Activated T-helper 2 cell treated with anti-CD3 and anti-CD28 coated beads, Interferon-gamma antibody, Interleukin-2, Interleukin-4, amounts not matched to agents 10 μg/mL and 5 μg/mL and 100 μg/mL, durations not matched to agents 14 hours and 24 hours and 36 hours (primary cell): ENCODE measurements around the gene OR2V2. TPM values are rescaled to one million over a fixed set of nuclear protein-coding genes. Genes with fewer than 3 reads are reported as not detected.
A peak's percentile ranks its signal among the peaks of the same experiment; 100 is the strongest.

Source experiments
- DNase-seq: peaks from one replicate; pipeline ENCODE4 v3.0.0; 2021; ENCODE audit warnings: low spot score
- H3K27ac Mint-ChIP-seq: one replicate; pipeline ENCODE4 v1.8.0; 2021; ENCODE audit warnings: mixed read lengths
- H3K27me3 Mint-ChIP-seq: one replicate; pipeline ENCODE4 v1.8.0; 2021; ENCODE audit warnings: low read depth, mixed read lengths
- H3K36me3 Mint-ChIP-seq: one replicate; pipeline ENCODE4 v1.8.0; 2021; ENCODE audit warnings: low read depth, mixed read lengths
- H3K4me1 Mint-ChIP-seq: one replicate; pipeline ENCODE4 v1.8.0; 2021; ENCODE audit warnings: low read depth, mixed read lengths
- H3K4me3 Mint-ChIP-seq: one replicate; pipeline ENCODE4 v1.8.0; 2021; ENCODE audit warnings: low read depth, mild to moderate bottlenecking, moderate library complexity, mixed read lengths
- H3K9me3 Mint-ChIP-seq: one replicate; pipeline ENCODE4 v1.8.0; 2021; ENCODE audit warnings: mixed read lengths
- intact Hi-C: fragments of 100-400 bp; cut with micrococcal nuclease; formaldehyde crosslinking; loops from one replicate; pipeline ENCODE4 v1.15.1; 2023
- total RNA-seq: library from RNA; stranded (reverse); gene quantifications from 2 replicates; pipeline ENCODE4 v1.2.3, GENCODE V29; 2022

Gene OR2V2
- total RNA-seq, 1 donor from 2014 or later = not detected

DNA sequence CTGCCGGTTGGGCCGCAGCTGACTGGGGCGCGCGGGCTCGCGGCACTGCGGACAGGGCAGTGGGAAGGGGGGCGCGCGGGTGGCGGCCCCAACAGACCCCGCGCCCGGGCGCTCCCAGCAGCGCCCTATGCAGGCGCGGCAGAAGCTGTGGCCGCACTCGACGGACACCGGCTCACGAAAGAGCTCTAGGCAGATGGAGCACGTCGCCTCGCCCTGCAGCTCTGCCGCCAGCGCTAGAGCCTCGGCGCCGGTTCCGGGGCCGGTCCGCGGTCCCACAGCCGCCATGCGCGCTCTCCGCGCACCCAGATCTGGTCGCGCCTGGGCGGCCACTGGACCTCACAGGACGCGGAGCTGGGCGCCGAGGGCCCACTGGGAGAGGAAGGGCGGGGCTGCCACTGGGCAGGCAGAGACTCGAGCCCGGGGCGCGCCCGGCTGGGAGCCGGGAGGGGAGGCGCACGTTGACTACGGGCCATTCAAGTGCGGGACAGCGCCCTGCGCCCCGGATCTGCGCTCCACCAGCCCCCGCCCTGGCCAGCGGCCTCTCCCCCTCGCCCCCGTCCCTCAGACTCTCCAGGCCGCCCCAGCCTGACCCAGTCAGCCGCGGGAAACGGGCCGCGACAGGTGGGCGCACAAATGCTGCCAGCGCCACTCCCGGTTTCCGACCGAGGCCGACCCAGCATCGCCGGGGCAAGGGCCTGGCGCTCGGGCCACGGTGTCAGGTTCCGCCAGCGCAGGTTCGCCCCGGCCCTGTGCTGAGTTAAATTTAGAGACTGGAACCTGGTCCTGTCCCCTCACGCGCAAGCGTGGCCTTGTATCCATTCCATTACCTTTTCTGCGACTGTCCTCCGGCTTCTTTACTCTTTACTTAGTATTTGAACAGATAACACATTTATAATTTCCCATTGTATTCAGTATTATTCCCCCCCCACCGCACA lies 57.7 kb downstream of the OR2V2 start, which contains the start of gene TRIM7:
Gene TRIM7, minus strand, starts transcription at position 371 of the 935 bp plus-strand sequence. Its CDS starts 86 bp downstream, at position 285.
- peak within 1 kb of the TSS; percentile 43 for H3K27ac Mint-ChIP-seq
- peaks cover 28% of the 10 kb centered on the region for H3K4me1 Mint-ChIP-seq
- intact Hi-C loops = loop anchor here (1.0 to 5.0 kb wide), 2 partner anchors 33 to 36 kb away; no protein-coding TSS in a partner anchor

DNA sequence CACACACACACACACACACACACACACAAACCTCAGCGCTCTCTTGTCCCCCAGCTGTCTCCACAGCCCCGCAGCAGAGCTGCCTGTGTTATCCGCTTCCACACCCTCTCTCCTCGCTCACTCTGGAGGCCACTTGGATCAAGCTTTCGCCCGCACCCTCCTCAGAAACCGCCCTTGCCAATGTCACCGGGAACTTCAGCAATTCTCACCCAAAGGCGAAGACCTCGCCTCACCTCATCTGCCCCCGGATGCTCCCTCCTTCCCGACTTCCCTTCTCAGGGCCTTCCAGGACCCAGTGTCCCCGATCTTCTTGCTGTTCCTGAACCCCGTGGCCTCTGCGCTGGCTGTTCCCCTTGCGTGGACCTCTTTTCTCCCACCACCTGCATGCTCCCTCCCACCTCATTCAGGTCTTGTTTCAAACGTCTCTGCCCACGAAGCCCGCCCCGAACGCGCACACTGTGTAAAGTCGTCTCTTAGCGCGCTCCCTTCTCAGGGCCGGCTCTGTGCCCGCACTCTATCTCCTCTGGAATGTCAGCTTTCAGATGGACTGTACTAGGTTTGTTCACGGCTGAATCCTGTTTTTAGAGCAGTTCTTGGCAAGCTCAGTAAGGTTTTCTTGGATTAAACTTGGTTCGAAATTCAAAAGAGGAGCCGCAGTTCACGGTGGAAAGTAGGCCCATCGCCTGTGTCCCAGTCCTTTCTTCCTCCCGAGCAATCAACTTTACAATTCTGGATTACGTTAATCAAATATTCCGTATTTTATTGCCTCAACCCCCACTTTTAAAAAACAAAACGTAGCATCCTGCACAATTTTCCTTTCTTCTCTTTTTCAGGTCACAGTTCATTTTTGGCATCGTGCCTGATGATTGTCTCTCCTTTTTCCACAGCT lies 58.6 kb downstream of the OR2V2 start:
- H3K27ac Mint-ChIP-seq = peak overlapping the region; percentile 92
- peaks cover 27% of the 10 kb centered on the region for H3K27me3 Mint-ChIP-seq
- intact Hi-C loops = loop anchor here (1.0 to 5.0 kb wide), 2 partner anchors 34 to 35 kb away; no protein-coding TSS in a partner anchor
- no peak for DNase-seq
- peaks cover 28% of the 10 kb centered on the region for H3K4me1 Mint-ChIP-seq
- H3K9me3 Mint-ChIP-seq = no peaks in the 10 kb centered on the region
- H3K36me3 Mint-ChIP-seq = peaks cover 2% of the 10 kb centered on the region
- peak overlapping the region; percentile 90 for H3K4me3 Mint-ChIP-seq

More for the DNA sequence above, 57.7 kb downstream of the OR2V2 start, which contains the start of gene TRIM7:
- no peak for DNase-seq
- H3K27me3 Mint-ChIP-seq = peaks cover 31% of the 10 kb centered on the region
- no peaks in the 10 kb centered on the region for H3K9me3 Mint-ChIP-seq
- H3K4me3 Mint-ChIP-seq = peak within 1 kb of the TSS; percentile 90
- H3K36me3 Mint-ChIP-seq = peaks cover 2% of the 10 kb centered on the region

DNA sequence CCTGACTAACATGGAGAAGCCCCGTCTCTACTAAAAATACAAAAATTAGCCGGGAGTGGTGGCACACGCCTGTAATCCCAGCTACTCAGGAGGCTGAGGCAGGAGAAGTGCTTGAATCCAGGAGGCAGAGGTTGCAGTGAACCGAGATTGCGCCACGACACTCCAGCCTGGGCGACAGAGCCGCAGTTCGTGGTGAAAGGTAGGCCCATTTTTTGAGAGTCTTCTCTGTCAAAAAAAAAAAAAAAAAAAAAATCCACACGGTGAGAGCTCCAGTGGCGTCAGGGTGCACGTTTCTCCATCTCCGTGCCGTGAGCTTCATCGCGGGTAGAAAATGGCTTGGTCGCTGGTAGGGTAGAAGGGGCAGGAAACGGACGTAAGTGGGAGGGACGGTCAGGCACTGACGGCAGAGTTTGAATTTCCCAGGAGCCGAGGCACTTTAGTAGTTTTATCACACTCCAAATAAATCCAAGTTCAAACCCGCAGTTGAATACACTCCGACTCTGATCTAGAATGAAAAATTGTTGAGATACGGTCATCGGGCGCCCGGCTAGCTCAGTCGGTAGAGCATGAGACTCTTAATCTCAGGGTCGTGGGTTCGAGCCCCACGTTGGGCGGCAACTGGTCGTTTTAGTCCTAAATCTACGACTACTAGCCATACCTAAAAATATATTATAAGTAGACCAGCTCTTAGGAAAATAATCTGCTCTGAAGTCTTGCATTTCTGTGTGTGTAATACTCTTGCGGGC lies 60.0 kb downstream of the OR2V2 start:
- intact Hi-C loops = loop anchor here (1.0 to 5.0 kb wide), 4 partner anchors 11 to 35 kb away; no protein-coding TSS in a partner anchor
- H3K4me1 Mint-ChIP-seq = peaks cover 31% of the 10 kb centered on the region
- H3K27ac Mint-ChIP-seq = peak overlapping the region; percentile 92
- H3K9me3 Mint-ChIP-seq = no peaks in the 10 kb centered on the region
- peaks cover 24% of the 10 kb centered on the region for H3K27me3 Mint-ChIP-seq
- H3K36me3 Mint-ChIP-seq = peaks cover 2% of the 10 kb centered on the region
- H3K4me3 Mint-ChIP-seq = peak overlapping the region; percentile 90
- peak; percentile 74 for DNase-seq

DNA sequence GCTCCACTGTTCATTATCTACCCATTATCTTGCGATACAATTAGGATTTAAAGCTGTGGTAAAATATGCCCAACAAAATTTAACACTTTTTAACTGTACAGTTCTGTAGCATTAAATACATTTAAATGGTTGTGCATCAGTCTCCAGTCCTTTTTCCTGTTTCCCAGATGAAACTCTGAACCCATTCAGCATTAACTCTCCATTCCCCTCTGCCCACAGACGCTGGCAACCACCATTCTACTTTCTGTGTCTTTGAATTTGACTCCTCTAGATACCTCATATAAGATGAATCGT lies 60.5 kb downstream of the OR2V2 start:
- H3K9me3 Mint-ChIP-seq = no peaks in the 10 kb centered on the region
- peak overlapping the region; percentile 90 for H3K4me3 Mint-ChIP-seq
- peak overlapping the region; percentile 92 for H3K27ac Mint-ChIP-seq
- H3K27me3 Mint-ChIP-seq = peaks cover 24% of the 10 kb centered on the region
- H3K36me3 Mint-ChIP-seq = peaks cover 2% of the 10 kb centered on the region
- intact Hi-C loops = loop anchor here (1.0 to 5.0 kb wide), 4 partner anchors 10 to 36 kb away; no protein-coding TSS in a partner anchor
- peaks cover 31% of the 10 kb centered on the region for H3K4me1 Mint-ChIP-seq
- DNase-seq = no peak

Other genes with a start within 250 kb of the OR2V2 start
- 0.18 and 0.25 TPM in 2 replicates for gene BTNL8, start 248.4 kb upstream of the OR2V2 start, total RNA-seq
- not detected in 2 replicates for gene BTNL3, start 158.7 kb upstream of the OR2V2 start, total RNA-seq
- 0.09 TPM in 1 of 2 replicates, not detected in the other for gene BTNL9, start 107.3 kb upstream of the OR2V2 start, total RNA-seq
- gene OR2V1, start 16.4 kb upstream of the OR2V2 start, total RNA-seq = not detected in 2 replicates
- gene TRIM7, start 57.6 kb downstream of the OR2V2 start, total RNA-seq = 3.9 and 4.8 TPM in 2 replicates
- gene TRIM41, start 75.7 kb downstream of the OR2V2 start, total RNA-seq = 32.2 and 33.0 TPM in 2 replicates
- gene RACK1, start 96.3 kb downstream of the OR2V2 start, total RNA-seq = 2,110 and 2,123 TPM in 2 replicates
- gene TRIM52, start 113.6 kb downstream of the OR2V2 start, total RNA-seq = 15.5 and 16.9 TPM in 2 replicates
- not detected in 2 replicates for gene OR4F3, start 219.7 kb downstream of the OR2V2 start, total RNA-seq